GM21717 (cell line): ENCODE measurements around the gene IKBIP.
"Not testable (repeated sequence)": the region's sequence is repeated elsewhere in the genome, so short reads cannot be mapped to it uniquely, and the experiment has no call there.

ENCODE experiments used
- ATAC-seq: cut with Tn5 transposase; IDR thresholded peaks from one replicate; pipeline ENCODE4 v1.9.1; 2021; ENCODE audit warnings: mild to moderate bottlenecking, moderate library complexity; ENCODE audit not compliant: unreplicated experiment

The IKBIP gene

DNA sequence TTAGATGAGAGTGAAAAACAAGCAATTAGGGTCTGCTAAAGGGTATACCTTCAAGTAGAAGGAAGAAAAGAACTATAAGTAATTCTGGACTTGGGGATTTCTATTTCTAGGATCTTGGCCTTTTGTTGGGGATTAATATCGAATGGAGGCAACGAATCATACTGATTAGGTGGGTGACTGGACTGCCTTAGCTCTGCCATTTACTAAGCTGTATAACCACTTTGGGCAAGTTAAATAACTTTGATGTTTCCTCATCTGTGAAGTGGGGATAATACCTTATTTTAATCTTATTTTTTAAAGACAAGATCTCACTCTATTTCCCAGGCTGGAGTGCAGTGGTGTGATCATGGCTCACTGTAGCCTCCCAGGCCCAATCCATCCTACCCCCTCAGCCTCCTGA is 6.6 kb downstream of the IKBIP start:
- no peak for ATAC-seq

DNA sequence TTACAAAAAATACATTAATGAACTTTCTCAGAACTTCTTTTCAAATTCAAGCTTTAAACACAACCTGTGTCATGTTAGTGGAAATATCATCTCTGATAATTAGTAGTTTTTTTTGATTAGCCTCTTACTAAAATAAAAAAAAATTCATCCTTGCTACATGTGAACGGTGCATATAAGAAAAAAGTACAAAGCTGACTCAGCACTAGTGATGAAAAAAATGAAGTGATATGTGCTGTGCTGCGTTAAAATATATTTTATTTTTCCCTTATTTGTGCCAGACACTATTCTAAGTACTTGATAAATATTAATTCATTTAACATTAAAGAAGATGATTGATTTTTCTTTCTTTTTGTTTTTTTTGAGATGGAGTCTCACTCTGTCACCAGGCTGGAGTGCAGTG is 7.5 kb downstream of the IKBIP start:
- ATAC-seq = no peak

DNA sequence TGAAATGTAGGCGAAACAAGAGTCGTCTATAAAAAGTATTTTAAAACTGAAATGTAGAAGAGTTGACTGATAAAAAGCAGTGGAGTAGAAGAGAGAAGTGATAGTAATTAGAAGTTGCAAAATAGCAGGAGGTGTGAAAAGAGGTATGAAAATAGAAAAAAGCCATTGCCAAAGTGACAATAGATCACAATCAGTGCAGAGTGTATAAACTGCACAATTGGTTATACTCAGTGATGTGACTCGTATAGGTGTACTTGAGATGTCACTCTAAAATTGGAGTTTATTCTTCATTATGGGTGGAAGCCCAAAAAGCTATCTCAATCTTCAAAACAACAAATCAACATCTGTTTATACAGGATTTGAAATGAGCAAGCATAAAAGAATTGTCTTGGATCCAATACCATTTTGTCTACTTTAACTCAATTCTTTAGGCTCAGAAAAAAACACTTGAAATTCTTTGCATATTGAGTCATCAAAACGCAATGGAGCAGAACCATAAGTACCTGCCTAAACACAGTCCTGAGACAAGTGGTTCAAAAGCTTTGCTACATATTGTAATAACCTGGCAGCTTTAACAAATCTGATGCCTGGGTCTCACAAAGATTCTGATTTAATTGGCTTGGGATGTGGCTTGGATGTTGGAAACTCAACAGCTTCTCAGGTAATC is 8.8 kb downstream of the IKBIP start:
- peak; percentile 91 for ATAC-seq

GRCh38 chr12:98618952-98619351 is 25.6 kb downstream of the IKBIP start:
- ATAC-seq = no peak

GRCh38 chr12:98612696-98613334 is 31.8 kb downstream of the IKBIP start:
- ATAC-seq = peak; percentile 87

DNA sequence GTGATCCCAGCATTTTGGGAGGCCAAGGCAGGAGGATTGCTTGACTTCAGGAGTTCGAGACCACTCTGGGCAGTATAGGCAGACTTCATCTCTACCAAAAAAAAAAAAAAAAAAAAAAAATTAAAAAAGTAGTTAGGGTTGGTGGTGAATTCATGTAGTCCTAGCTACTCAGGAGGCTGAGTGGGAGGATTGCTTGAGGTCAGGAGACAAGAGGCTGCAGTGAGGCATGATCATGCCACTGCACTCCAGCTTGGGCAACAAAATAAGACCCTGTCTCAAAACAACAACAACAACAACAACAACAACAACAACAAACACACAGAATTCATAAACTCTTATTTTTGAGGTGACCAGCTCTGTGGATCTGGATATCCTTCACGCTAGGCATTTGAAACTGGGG is 34.0 kb downstream of the IKBIP start:
- ATAC-seq = no peak

DNA sequence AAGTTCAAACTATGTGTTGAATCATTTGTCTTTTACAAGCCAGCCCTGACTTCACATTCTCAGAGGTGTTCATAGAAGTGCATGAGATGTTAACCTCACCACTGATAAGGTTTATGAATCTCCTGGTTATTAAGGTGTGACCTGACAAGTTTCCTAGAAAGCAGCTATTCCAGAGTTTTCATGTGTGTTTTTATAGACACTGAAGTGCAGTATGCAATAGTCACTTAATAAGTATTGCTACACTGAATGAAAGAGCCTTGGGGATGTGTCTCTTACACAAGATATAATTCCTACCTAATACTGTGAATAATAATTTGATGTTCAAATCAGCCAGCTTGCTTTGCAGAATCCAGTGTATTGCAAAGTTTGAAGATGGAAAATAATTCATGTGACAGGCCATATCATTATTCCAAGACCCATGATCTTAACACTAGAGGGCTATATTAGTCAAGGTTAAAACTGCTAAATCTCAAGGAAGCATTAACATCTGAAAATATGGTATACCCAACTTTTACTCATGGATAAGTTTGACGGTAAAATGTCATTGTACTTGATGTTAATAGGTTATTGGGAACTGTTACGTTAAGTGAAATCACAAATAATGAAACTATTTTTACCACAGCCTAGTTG is 38.1 kb downstream of the IKBIP start:
- ATAC-seq = no peak

GRCh38 chr12:98601924-98602323 is 42.7 kb downstream of the IKBIP start:
- no peak for ATAC-seq

DNA sequence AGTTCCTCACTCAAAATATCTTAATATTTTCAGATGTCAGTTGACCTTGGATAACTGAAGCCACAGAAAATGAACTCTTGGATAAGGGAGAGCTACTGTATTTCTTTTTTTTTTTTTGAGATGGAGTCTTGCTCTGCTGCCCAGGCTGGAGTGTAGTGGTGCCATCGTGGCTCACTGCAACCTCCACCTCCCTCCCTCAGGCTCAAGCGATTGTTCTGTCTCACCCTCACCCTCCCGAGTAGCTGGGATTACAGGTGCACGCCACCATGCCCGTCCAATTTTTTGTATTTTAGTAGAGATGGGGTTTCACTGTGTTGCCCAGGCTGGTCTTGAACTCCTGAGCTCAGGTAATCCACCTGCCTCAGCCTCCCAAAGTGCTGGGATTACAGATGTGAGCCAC is 47.3 kb downstream of the IKBIP start:
- ATAC-seq = not testable (repeated sequence)

DNA sequence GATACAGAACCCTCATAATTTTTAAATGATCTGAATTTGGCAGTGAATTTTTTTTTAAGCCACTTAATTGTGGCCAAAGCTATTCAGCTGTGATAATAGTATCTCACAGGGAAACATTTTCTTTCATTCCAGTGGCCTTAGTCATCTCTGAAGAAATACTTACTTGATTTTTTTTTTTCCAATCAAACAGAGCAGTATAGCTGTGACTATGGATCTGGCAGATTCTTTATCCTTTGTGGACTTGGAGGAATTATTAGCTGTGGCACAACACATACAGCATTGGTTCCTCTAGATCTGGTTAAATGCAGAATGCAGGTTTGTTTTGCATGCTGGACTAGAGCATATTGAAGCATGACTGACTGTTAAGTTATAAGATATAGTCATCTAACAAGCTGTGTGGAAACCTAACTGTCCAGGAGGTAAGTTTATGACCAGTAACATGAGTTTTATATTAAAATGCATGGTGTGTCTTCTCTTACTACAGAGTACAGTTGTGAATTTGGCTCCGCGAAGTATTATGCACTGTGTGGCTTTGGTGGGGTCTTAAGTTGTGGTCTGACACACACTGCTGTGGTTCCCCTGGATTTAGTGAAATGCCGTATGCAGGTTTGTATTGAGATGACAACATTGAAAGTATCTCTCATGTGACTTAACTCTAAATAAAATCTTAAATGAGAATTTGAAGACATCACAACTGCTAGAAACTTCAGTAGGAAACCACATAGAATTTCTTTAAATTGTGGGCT is 49.2 kb downstream of the IKBIP start:
- ATAC-seq = no peak

- peak; percentile 4 for ATAC-seq
Observed at GRCh38 chr12:98594050-98594835, 50.3 kb downstream of the IKBIP start.

- ATAC-seq = peak; percentile 99
Observed at GRCh38 chr12:98593351-98594049, 51.1 kb downstream of the IKBIP start, which contains the start of gene SLC25A3. Gene SLC25A3, plus strand, starts transcription at chr12:98593686. Its CDS starts 293 bp downstream, at chr12:98593979.

DNA sequence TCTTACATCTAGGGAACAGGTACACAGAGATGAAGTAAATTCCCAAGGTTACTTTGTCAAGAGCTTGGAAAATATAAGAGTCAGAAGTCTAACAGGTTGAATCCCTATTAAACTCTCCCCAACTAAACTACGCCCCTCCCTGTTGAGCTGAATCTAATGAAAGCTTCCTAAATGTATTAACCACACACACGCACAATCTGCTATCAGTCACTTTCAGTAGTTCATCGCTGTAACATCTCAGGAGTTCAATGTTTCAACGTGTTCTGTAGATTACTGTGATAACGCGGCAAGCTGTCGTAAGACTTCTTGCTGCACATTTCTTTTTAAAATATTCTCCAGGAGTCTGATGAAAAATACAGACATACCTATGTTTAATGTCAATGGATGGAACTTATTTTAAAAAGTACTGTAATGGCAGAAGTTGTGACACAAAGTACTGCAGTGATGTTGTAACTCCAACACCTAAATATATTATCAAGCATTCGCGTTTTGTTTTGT is 51.7 kb downstream of the IKBIP start:
- ATAC-seq = peak; percentile 3

GRCh38 chr12:98591209-98591608 is 53.4 kb downstream of the IKBIP start:
- no peak for ATAC-seq

- ATAC-seq = no peak
Observed at GRCh38 chr12:98587084-98587483, 57.5 kb downstream of the IKBIP start.

GRCh38 chr12:98582093-98582492 is 62.5 kb downstream of the IKBIP start:
- ATAC-seq = no peak

- no peak for ATAC-seq
Observed at GRCh38 chr12:98581101-98581500, 63.5 kb downstream of the IKBIP start.

GRCh38 chr12:98580695-98581094 is 63.9 kb downstream of the IKBIP start:
- ATAC-seq = no peak

GRCh38 chr12:98579835-98580234 is 64.8 kb downstream of the IKBIP start:
- ATAC-seq = no peak

DNA sequence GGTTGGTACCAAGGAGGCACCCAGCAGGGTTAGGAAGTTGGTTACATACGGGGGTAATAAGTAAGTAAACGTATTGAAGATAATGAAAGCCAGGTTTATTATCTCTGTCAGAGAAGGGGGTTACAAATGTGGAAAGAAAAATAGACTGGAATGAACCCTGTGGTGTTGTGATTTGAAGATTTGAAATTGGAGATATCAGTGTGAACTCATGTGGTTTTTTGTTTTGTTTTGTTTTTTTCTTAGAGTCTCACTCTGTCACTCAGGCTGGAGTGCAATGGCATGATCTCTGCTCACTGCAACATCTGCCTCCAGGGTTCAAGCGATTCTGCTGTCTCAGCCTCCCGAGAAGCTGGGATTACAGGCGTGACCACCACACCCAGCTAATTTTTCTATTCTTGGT is 65.2 kb downstream of the IKBIP start:
- ATAC-seq = no peak
